ENCODE measurements around the gene PJA2. TPM values are rescaled to one million over a fixed set of nuclear protein-coding genes. Genes with fewer than 3 reads are reported as not detected.

Gene PJA2
- total RNA-seq, 3 donors from 2014 or later, result 76.5 to 139 (median 83.7) TPM

DNA sequence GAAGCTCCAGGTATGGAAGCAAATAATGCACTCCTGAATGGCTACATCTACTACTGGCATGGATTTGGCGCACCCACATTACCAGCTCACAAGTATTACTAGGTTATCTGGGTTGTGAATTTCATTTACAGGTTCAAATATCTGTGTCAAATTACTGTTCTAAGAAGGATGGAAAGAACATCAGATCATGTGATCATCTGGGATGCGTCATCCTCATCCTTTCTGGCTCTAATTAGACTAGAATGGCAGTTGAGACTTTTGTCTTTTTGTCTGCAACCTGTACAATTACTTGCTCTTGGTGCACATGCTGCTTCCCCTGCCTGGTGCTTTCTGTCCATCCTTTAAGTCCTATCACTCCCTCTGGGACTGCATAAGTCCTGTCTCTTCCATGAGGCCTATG, 64.1 kb downstream of the PJA2 start:
- H3K36me3 ChIP-seq (ENCODE audit: low read depth), result peaks cover 3% of the 10 kb centered on the region
- H3K4me1 ChIP-seq (ENCODE audit: low read depth), result no peaks in the 10 kb centered on the region
- H3K4me3 ChIP-seq, result no peak overlapping the region
- intact Hi-C loops (cut with DNase I, micrococcal nuclease), result no loop called here
- no peaks in the 10 kb centered on the region for H3K9me3 ChIP-seq
- no peak for DNase-seq
- no peak for ATAC-seq
- TF ChIP-seq CTCF (IDR thresholded peaks at IDR 0.05), result no peak

DNA sequence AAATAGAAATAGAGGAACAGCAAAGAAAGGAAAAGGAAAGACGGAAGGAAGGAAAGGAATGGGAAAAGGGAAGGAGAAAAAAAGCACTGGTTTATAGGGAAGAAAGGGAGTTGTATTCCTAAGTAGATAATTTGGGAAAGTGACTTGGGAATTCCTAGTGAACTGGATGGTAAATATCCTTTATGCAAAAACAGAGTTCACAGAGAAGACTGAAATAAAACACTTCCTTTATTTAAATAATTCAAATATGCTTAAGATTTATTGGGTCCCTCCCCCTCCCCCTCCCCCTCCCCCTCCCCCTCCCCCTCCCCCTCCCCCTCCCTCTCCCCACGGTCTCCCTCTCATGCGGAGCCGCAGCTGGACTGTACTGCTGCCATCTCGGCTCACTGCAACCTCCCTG, 69.4 kb downstream of the PJA2 start:
- Histone ChIP-seq H3K36me3 (ENCODE audit: low read depth) (peaks cover 3% of the 10 kb centered on the region), H3K9me3 (no peaks in the 10 kb centered on the region), H3K4me3 (no peak overlapping the region), H3K4me1 (ENCODE audit: low read depth) (no peaks in the 10 kb centered on the region)
- ATAC-seq (no peak), DNase-seq (no peak)
- intact Hi-C loops (cut with DNase I, micrococcal nuclease), result no loop called here
- TF ChIP-seq CTCF (IDR thresholded peaks at IDR 0.05), result no peak

- TF ChIP-seq CTCF (IDR thresholded peaks at IDR 0.05), result no peak
- Histone ChIP-seq H3K4me3 (no peak overlapping the region), H3K9me3 (no peaks in the 10 kb centered on the region), H3K36me3 (ENCODE audit: low read depth) (no peaks in the 10 kb centered on the region), H3K4me1 (ENCODE audit: low read depth) (no peaks in the 10 kb centered on the region)
- ATAC-seq (no peak), DNase-seq (no peak)
- intact Hi-C loops (cut with DNase I, micrococcal nuclease), result no loop called here
Observed at GRCh38 chr5:109335114-109335513, 74.7 kb downstream of the PJA2 start.

- no peak overlapping the region for H3K4me3 ChIP-seq
- no peaks in the 10 kb centered on the region for H3K36me3 ChIP-seq (ENCODE audit: low read depth)
- no peaks in the 10 kb centered on the region for H3K4me1 ChIP-seq (ENCODE audit: low read depth)
- intact Hi-C loops (cut with DNase I, micrococcal nuclease), result no loop called here
- TF ChIP-seq CTCF (IDR thresholded peaks at IDR 0.05), result no peak
- ATAC-seq (no peak), DNase-seq (no peak)
- no peaks in the 10 kb centered on the region for H3K9me3 ChIP-seq
Observed at GRCh38 chr5:109334056-109334455, 75.7 kb downstream of the PJA2 start.

DNA sequence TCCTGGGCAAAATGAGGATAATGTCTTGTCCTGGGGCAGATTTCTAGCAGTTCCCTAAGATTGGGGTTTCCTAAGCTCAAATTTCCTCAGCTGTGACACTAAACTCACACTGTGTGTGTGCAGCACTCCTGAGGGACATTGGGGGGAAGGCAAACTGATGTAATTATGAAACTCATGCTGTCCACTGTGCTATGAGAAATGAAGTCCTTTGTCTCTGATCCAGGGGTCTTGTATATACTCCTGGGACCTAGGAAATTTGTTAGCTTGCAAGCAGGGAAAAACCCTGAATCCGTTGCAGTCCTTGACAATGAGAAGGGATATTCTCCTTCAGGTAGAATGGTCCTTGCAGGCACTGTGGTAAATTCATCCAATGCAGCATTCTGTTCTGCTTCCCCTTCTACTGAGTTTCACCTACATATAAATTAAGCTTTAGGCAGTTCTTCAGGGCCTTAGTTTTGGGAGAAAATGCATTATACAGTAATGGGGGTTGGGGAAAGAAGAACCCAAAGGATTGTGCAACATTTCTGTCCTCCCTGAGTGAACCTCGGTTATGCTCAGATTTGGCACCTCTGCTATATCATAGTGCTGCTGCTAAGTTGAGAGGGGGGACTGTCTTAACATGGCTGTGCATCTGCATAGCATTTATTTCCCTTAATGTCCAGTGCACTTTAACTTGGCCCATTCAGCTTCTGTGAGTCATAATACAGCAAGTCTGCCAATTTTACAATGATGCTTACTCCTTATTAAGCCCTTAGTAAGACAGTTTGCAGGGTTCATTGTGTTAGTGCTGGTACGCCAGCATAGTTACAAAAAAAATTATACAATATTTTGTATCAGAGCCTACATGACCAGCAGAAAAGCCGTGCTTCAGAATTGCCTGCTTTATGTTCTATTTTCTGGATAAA, 80.2 kb downstream of the PJA2 start:
- Histone ChIP-seq H3K4me3 (no peak overlapping the region), H3K4me1 (ENCODE audit: low read depth) (no peaks in the 10 kb centered on the region), H3K36me3 (ENCODE audit: low read depth) (no peaks in the 10 kb centered on the region), H3K9me3 (no peaks in the 10 kb centered on the region)
- peak; percentile 31 for ATAC-seq
- no peak for TF ChIP-seq CTCF (IDR thresholded peaks at IDR 0.05)
- no peak for DNase-seq
- intact Hi-C loops (cut with DNase I, micrococcal nuclease), result no loop called here
